Loucy (cell line): ENCODE results near the gene MTMR3.
"Not testable (repeated sequence)": the region's sequence is repeated elsewhere in the genome, so short reads cannot be mapped to it uniquely, and the experiment has no call there.

Experiments used
- CTCF ChIP-seq: fragments of 200-600 bp; sonication (generic); conservative IDR thresholded peaks from 2 replicates; pipeline ENCODE4 v1.5.1; 2014; ENCODE audit warnings: mild to moderate bottlenecking, antibody characterized with exemption, low read length
- EZH2phosphoT487 ChIP-seq: fragments of 200-600 bp; IDR thresholded peaks from 2 replicates; pipeline ENCODE4 v1.6.1; 2018; ENCODE audit warnings: antibody characterized with exemption, mild to moderate bottlenecking, moderate library complexity, borderline replicate concordance

- not testable (repeated sequence) for TF ChIP-seq CTCF, EZH2phosphoT487
Observed at GRCh38 chr22:29836791-29837370, 46.1 kb upstream of the MTMR3 start.
